ENCODE results near the gene MYO18A. TPM values are rescaled to one million over a fixed set of nuclear protein-coding genes. Genes with fewer than 3 reads are reported as not detected.

The MYO18A gene
- total and polyA plus RNA-seq, 9 donors, result 23.0 to 53.9 (median 31.7) TPM

DNA sequence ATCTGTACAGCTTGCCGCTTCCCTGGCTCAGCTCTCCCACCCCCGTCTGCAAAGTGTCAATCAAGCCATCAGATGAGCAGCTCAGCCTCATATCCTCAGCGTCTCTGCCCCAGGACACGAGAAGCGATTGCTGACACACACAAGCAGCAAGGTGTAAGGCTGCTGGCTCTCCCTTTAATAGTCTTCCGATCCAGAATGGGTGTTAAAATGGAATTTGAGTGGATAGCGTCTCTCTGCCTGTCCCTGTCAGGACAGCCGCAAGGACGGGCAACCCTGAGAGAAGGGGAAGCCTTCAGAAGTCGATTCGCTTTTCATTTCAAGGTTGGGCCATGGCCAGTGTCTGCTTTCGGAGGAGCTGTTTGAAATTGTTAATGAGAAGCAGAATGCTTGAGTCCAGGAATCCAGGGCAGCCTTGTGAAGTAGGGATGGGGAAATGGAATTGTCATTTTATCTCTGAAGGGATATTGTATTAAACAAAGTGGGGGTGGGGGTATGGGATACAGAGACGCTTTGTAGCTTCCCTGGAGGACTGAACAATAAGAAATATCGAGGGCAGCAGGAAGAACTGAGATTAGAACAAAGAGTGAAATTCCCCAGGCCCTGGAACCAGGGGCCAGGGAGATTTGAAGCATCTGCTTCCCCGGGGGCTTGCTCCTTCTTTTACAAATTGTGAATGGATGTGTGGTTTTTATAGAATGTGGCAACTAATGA, 142.0 kb downstream of the MYO18A start:
- no peaks in the 10 kb centered on the region for H3K9me3 ChIP-seq
- no peaks in the 10 kb centered on the region for H3K36me3 ChIP-seq
- no peak overlapping the region for H3K4me3 ChIP-seq
- no peak overlapping the region for H3K27ac ChIP-seq
- no peaks in the 10 kb centered on the region for H3K27me3 ChIP-seq
- H3K4me1 ChIP-seq (ENCODE audit: insufficient read depth), result peaks cover 3% of the 10 kb centered on the region
- 10 to 16% (median 11%) methylated on average over 15 of the region's 15 CpGs for WGBS, 3 donors
- intact Hi-C loops (cut with DNase I), result loop anchor here in 1 of 4 donors (2.0 kb wide), 1 partner anchor 19 kb away; no protein-coding TSS in a partner anchor
- no peak for DNase-seq
- TF ChIP-seq EP300 (IDR thresholded peaks at IDR 0.05) (no peak), POLR2A (IDR thresholded peaks at IDR 0.05) (no peak), CTCF (IDR thresholded peaks at IDR 0.05) (no peak)

DNA sequence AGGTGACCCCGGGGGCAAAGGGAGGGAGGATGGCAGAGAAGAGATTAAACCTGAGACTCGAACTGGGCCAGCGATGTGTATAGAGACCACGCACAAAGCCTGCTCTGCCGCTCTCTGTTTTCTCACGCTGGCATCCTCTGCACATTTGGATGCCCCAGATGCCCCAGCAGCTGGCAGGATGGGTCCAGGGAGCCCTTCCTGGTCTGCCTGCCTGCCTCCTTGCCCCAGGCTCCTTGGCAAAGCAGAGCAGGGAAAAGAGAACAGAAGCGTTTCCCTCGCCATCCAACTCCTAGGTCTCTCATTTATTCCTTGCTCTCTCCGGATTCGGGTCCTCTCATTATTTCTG, 142.5 kb downstream of the MYO18A start:
- Histone ChIP-seq H3K9me3 (no peaks in the 10 kb centered on the region), H3K4me1 (ENCODE audit: insufficient read depth) (peaks cover 2% of the 10 kb centered on the region), H3K27ac (no peak overlapping the region), H3K4me3 (no peak overlapping the region), H3K27me3 (no peaks in the 10 kb centered on the region), H3K36me3 (no peaks in the 10 kb centered on the region)
- no peak for DNase-seq
- TF ChIP-seq POLR2A (IDR thresholded peaks at IDR 0.05) (no peak), EP300 (IDR thresholded peaks at IDR 0.05) (no peak), CTCF (IDR thresholded peaks at IDR 0.05) (no peak)
- intact Hi-C loops (cut with DNase I), result loop anchor here in 1 of 4 donors (2.0 kb wide), 1 partner anchor 19 kb away; no protein-coding TSS in a partner anchor
- 66 to 67% (median 67%) methylated on average over 10 of the region's 10 CpGs for WGBS, 3 donors

DNA sequence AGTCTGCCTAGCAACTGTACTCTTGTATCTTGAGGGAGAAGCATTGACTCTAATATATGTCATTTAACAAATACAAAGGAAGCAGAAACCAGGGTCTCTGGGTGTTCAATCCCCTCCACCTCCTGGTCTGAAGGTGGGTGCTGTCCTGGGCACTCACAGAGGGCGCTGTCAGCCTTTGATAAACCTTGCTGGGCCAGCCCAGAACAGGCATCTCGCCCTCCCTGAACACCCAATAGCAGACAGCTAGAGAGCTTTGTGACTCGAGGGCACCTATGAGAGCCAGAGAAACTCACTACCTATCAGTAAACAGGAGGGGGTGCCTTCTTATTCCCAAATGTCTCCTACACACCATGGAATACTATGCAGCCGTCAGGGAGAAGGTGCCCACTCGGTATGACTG, 143.6 kb downstream of the MYO18A start:
- Histone ChIP-seq H3K4me1 (ENCODE audit: insufficient read depth) (peaks cover 2% of the 10 kb centered on the region), H3K4me3 (no peak overlapping the region), H3K27ac (no peak overlapping the region), H3K27me3 (no peaks in the 10 kb centered on the region), H3K36me3 (no peaks in the 10 kb centered on the region), H3K9me3 (no peaks in the 10 kb centered on the region)
- 72 to 79% (median 77%) methylated on average over 5 of the region's 5 CpGs for WGBS, 3 donors
- no peak for DNase-seq
- intact Hi-C loops (cut with DNase I), result no loop called here
- TF ChIP-seq EP300 (IDR thresholded peaks at IDR 0.05) (no peak), CTCF (IDR thresholded peaks at IDR 0.05) (no peak), POLR2A (IDR thresholded peaks at IDR 0.05) (no peak)

GRCh38 chr17:29034510-29034909, 145.7 kb downstream of the MYO18A start:
- intact Hi-C loops (cut with DNase I), result no loop called here

More at GRCh38 chr17:29034510-29034909, 145.7 kb downstream of the MYO18A start:
- Histone ChIP-seq H3K36me3 (no peaks in the 10 kb centered on the region), H3K27me3 (no peaks in the 10 kb centered on the region), H3K4me3 (no peak overlapping the region), H3K4me1 (ENCODE audit: insufficient read depth) (no peaks in the 10 kb centered on the region), H3K9me3 (no peaks in the 10 kb centered on the region), H3K27ac (no peak overlapping the region)
- DNase-seq, result no peak
- WGBS, 3 donors, result 63 to 73% (median 68%) methylated on average over 1 of the region's 1 CpG
- TF ChIP-seq CTCF (IDR thresholded peaks at IDR 0.05), result no peak
- no peak for TF ChIP-seq EP300 (IDR thresholded peaks at IDR 0.05)
- TF ChIP-seq POLR2A (IDR thresholded peaks at IDR 0.05), result no peak
